OCI-LY3 (cell line): ENCODE measurements around the gene TPX2.

Experiments used
- H2AFZ ChIP-seq: fragments of 200-600, 300-600 bp; shearing (Covaris generic); 2 replicates; pipeline ENCODE4 v1.6.0; 2014; ENCODE audit warnings: antibody characterized with exemption, low read depth, low read length
- H3K27ac ChIP-seq: fragments of 200-600, 300-600 bp; sonication (generic); 2 replicates; pipeline ENCODE4 v1.5.1; 2014; ENCODE audit warnings: mild to moderate bottlenecking, low read length, moderate library complexity, mixed read lengths
- H3K27me3 ChIP-seq: fragments of 200-600, 300-600 bp; sonication (generic); 2 replicates; pipeline ENCODE4 v1.6.1; 2014; ENCODE audit warnings: low read depth, low read length, mixed read lengths
- H3K36me3 ChIP-seq: fragments of 200-600, 300-600 bp; sonication (generic); replicated peaks from 2 replicates; pipeline ENCODE3; 2014; ENCODE audit warnings: low read depth, low read length, mixed read lengths
- H3K4me1 ChIP-seq: fragments of 300-600, 200-600 bp; sonication (generic); 2 replicates; pipeline ENCODE4 v1.6.1; 2014; ENCODE audit warnings: low read length, mixed read lengths
- H3K4me2 ChIP-seq: fragments of 200-600, 300-600 bp; sonication (generic); 2 replicates; pipeline ENCODE4 v1.6.1; 2014; ENCODE audit warnings: low read length, mixed read lengths
- H3K4me3 ChIP-seq: fragments of 300-600, 200-600 bp; sonication (generic); 2 replicates; pipeline ENCODE4 v1.5.1; 2014; ENCODE audit warnings: antibody characterized with exemption, mild to moderate bottlenecking, low read length, moderate library complexity
- H3K79me2 ChIP-seq: fragments of 300-600, 200-600 bp; shearing (Covaris generic); 2 replicates; pipeline ENCODE4 v1.6.1; 2014; ENCODE audit warnings: mild to moderate bottlenecking, low read length, mixed read lengths
- H3K9ac ChIP-seq: fragments of 300-600, 200-600 bp; shearing (Covaris generic); 2 replicates; pipeline ENCODE4 v1.6.0; 2014; ENCODE audit warnings: mild to moderate bottlenecking, low read length, moderate library complexity
- H3K9me3 ChIP-seq: fragments of 200-600, 300-600 bp; shearing (Covaris generic); 2 replicates; pipeline ENCODE4 v1.6.1; 2014; ENCODE audit warnings: low read length, mixed read lengths; ENCODE audit not compliant: insufficient read depth
- H4K20me1 ChIP-seq: fragments of 200-600, 300-600 bp; sonication (generic); 2 replicates; pipeline ENCODE4 v1.6.1; 2016; ENCODE audit warnings: low read length, mixed read lengths; ENCODE audit not compliant: insufficient read depth
- EZH2phosphoT487 ChIP-seq: fragments of 200-600 bp; shearing (Covaris generic); IDR thresholded peaks from 2 replicates; pipeline ENCODE4 v1.6.1; 2018; ENCODE audit warnings: antibody characterized with exemption, mixed run types, low read depth
- TF ChIP-seq, protein P1 (sequence below): fragments of 200-600, 300-600 bp; sonication (generic); IDR thresholded peaks from 2 replicates; pipeline ENCODE4 v1.5.1; 2014; ENCODE audit warnings: antibody characterized with exemption, low read length, low read depth

The TPX2 gene

DNA sequence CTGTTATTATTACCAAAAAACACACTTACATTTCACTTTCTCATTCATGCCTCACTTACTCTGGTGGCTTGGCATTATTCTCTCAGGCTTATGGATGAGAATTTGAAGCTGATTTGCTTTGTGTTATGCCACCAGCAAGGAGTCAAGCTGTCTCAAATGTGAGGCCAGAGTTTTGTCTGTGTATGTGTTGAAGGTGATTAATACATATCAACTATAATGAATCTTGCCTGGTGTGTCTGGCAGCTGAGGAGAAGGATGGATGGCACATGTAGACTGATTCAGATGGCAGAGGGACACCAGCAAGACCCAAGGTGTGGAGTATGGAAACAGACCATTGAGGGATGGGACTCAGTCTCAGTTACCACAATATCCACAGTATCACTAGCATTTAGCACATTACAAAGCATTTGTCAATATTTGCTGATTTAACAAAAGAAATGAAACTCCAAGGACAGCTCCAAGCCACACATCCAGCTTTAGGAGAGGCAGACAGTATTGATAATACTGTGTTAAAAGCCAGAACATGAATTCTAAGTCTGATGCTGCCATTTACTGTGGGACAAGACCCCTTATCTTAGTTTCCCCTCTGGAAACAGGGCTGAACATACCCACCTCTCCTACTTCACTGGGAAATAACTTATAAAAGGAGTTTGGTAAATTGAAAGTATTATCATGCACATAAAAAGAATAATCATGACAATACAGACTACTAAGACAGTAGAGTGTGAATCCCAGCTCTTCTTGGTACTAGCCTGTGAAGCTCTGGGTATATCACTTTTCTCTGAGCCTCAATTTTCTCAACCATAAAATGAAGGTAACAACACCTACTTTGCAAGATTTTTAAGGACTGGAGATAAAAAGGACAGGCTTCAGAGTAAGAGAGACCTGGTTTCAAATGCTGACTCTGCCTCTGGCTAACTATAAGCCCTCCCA, 27.6 kb upstream of the TPX2 start:
- Histone ChIP-seq H3K4me1 (peaks cover 42% of the 10 kb centered on the region), H3K79me2 (peaks cover 95% of the 10 kb centered on the region), H3K27ac (no peak overlapping the region), H3K36me3 (peaks cover 80% of the 10 kb centered on the region), H4K20me1 (peaks cover 42% of the 10 kb centered on the region), H3K4me3 (no peak overlapping the region), H3K27me3 (no peaks in the 10 kb centered on the region), H3K4me2 (no peak overlapping the region), H3K9me3 (no peaks in the 10 kb centered on the region), H3K9ac (no peak overlapping the region), H2AFZ (no peak overlapping the region)
- no peak for TF ChIP-seq EZH2phosphoT487

DNA sequence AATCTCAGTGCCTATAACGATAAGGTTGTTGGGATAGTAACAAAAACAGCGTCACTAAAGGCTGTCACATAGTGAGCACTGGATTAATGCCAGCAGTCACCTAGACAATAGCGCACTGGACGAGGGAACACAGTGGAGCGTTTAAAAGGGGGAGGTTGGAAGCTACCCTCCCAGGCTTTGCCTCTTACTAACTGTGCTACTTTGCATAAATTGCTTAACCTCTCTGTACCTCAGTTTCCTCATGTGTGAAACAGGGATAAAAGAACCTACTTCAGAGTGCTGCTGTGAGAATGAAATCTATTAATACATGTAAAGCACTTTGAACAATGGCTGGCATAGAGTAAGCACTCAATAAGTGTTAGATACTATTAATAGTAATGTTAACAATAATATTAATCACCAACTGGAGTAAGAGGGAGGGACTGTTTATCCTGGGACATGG, 27.0 kb upstream of the TPX2 start:
- Histone ChIP-seq H3K27me3 (no peaks in the 10 kb centered on the region), H3K9me3 (no peaks in the 10 kb centered on the region), H2AFZ (no peak overlapping the region), H3K27ac (no peak overlapping the region), H3K4me1 (peaks cover 42% of the 10 kb centered on the region), H3K36me3 (peaks cover 77% of the 10 kb centered on the region), H3K79me2 (peaks cover 95% of the 10 kb centered on the region), H3K9ac (no peak overlapping the region), H3K4me3 (no peak overlapping the region), H3K4me2 (no peak overlapping the region), H4K20me1 (peaks cover 35% of the 10 kb centered on the region)
- TF ChIP-seq EZH2phosphoT487: no peak
- TF ChIP-seq, protein P1, sequence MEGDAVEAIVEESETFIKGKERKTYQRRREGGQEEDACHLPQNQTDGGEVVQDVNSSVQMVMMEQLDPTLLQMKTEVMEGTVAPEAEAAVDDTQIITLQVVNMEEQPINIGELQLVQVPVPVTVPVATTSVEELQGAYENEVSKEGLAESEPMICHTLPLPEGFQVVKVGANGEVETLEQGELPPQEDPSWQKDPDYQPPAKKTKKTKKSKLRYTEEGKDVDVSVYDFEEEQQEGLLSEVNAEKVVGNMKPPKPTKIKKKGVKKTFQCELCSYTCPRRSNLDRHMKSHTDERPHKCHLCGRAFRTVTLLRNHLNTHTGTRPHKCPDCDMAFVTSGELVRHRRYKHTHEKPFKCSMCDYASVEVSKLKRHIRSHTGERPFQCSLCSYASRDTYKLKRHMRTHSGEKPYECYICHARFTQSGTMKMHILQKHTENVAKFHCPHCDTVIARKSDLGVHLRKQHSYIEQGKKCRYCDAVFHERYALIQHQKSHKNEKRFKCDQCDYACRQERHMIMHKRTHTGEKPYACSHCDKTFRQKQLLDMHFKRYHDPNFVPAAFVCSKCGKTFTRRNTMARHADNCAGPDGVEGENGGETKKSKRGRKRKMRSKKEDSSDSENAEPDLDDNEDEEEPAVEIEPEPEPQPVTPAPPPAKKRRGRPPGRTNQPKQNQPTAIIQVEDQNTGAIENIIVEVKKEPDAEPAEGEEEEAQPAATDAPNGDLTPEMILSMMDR: no peak

DNA sequence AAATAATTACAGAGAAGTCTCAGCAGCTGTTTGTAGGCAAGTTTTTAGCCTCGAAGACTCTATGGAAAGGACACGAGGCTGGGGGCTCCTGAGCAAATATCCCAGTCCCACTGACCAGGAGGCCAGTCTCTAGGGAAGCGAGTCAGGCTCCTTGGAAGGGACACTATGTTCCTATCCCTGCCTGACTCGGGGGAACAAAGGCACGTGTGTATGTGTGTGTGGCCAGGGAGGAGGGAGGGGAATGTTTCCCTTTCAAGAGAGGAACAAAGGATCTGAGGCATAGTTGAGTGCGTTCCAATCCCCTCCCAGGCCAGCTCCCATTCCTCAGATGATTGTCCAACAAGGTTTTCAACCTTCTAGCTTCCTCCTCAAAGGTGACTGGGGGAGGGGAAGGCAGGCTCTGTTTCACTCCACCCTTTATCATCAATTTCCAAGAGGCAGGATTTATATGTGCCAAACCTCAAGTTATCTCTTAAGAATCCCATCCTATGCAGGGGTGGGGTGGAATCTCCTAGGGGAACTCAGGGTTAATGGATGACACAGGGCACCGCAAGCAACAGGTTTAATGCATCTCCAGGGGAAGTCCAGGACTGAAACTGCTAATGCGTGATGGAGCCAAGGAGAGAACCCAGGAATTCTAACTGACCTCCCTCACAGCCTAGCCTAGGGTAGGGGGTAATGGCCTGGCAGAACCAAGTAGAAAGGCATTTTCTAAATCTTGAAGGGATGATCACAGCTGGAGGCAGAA, 26.4 kb upstream of the TPX2 start:
- Histone ChIP-seq H3K36me3 (peaks cover 73% of the 10 kb centered on the region), H2AFZ (no peak overlapping the region), H3K79me2 (peaks cover 94% of the 10 kb centered on the region), H3K27ac (no peak overlapping the region), H3K4me1 (peaks cover 44% of the 10 kb centered on the region), H3K9me3 (no peaks in the 10 kb centered on the region), H4K20me1 (peaks cover 34% of the 10 kb centered on the region), H3K4me3 (no peak overlapping the region), H3K9ac (no peak overlapping the region), H3K4me2 (no peak overlapping the region), H3K27me3 (no peaks in the 10 kb centered on the region)
- no peak for TF ChIP-seq EZH2phosphoT487
- TF ChIP-seq, protein P1: no peak

DNA sequence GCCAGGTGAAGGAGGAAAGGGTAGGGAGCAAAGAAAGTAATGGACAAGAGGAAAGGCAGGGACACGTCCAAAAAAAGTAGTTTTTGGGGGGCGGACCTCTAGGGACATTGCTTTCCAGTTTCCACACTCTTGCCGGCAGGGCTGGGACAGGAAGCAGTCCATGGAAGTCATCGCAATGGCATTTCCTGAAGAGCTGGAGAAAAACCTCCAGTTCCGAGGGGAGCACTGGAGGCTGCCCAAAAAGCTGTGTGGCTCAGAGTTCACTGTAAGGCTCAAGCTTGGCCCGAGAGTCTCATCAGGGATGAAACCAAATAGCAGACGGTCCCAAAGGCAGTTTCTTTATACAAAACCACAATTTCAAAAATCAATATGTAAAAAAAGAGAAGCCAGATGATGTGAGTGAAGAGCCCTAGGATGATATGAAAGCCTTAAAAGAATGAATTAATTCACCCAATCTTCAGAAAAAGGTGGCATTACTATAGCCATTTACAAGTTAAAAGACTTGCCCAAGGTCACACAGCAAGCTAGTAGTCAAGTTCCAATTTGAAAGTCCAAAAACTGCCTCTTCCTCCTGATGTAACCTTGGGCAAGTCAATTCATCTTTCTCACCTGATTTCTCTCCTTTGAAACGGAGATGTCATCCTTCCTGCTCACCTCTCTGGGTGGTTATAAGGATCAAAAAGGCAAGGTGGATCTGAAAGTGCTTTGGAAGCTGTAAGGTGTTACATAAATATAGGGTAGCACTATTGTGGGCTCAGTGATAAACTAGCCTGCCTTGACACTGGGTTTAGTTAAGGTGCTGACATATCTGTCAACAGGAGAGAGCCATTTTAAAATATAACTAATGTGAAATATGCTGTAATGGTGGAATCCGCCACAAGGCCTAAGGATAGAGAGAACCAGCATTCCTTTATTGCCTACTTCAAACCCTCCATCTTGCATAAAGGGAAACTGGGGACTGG, 25.5 kb upstream of the TPX2 start:
- Histone ChIP-seq H4K20me1 (peaks cover 27% of the 10 kb centered on the region), H3K9ac (no peak overlapping the region), H3K4me1 (peaks cover 44% of the 10 kb centered on the region), H3K36me3 (peaks cover 68% of the 10 kb centered on the region), H2AFZ (no peak overlapping the region), H3K27ac (no peak overlapping the region), H3K79me2 (peaks cover 93% of the 10 kb centered on the region), H3K4me3 (no peak overlapping the region), H3K4me2 (no peak overlapping the region), H3K9me3 (no peaks in the 10 kb centered on the region), H3K27me3 (no peaks in the 10 kb centered on the region)
- TF ChIP-seq, protein P1: no peak
- no peak for TF ChIP-seq EZH2phosphoT487
